H1 (cell line): ENCODE measurements around the gene EFHC1. TPM values are rescaled to one million over a fixed set of nuclear protein-coding genes. Genes with fewer than 3 reads are reported as not detected.

Experiments used
- BACH1 ChIP-seq: IDR thresholded peaks from 2 replicates; pipeline ENCODE4 v1.6.1; 2012; ENCODE audit warnings: low read length, improper control_type of control experiment
- BRCA1 ChIP-seq: IDR thresholded peaks from 2 replicates; pipeline ENCODE4 v1.6.1; 2012; ENCODE audit warnings: low read depth, low read length, improper control_type of control experiment
- CEBPB ChIP-seq: IDR thresholded peaks from 2 replicates; pipeline ENCODE4 v1.6.1; 2012; ENCODE audit warnings: low read depth, low read length
- JUND ChIP-seq: IDR thresholded peaks from 2 replicates; pipeline ENCODE4 v1.6.1; 2011; ENCODE audit warnings: mild to moderate bottlenecking, improper control_type of control experiment, low read length
- POU5F1 ChIP-seq: IDR thresholded peaks from 2 replicates; pipeline ENCODE4 v1.6.1; 2011; ENCODE audit warnings: low read depth, mild to moderate bottlenecking, low read length, moderate library complexity
- RAD21 ChIP-seq, 2 experiments: IDR thresholded peaks in 1 of 2; conservative IDR thresholded peaks in 1 of 2; 2 replicates each; pipeline ENCODE4 v1.6.1; 2011; ENCODE audit warnings: low read depth in 2 of 2, low read length in 2 of 2, improper control_type of control experiment in 1 of 2, inconsistent platforms in 1 of 2, mild to moderate bottlenecking in 1 of 2, moderate library complexity in 1 of 2
- RXRA ChIP-seq: IDR thresholded peaks from 2 replicates; pipeline ENCODE4 v1.6.1; 2011; ENCODE audit warnings: low read depth, mild to moderate bottlenecking, low read length, moderate library complexity; ENCODE audit not compliant: insufficient read depth
- polyA plus RNA-seq, 7 experiments: library from polyadenylated mRNA; depleted of rRNA in 3 of 7; stranded (reverse) in 5 of 7; unstranded in 2 of 7; fragments of >200 nt in 5 of 7; fragments of 200-250 nt in 2 of 7; gene quantifications; 1 replicate in 5 of 7; 2 replicates in 1 of 7; 4 replicates in 1 of 7; pipeline versions ENCODE4 v1.2.1 to v1.2.3, GENCODE V29; 2011 to 2013; ENCODE audit warnings: missing spikeins in 2 of 7, mixed read lengths in 2 of 7
- total RNA-seq: library from RNA; stranded (reverse); fragmentation: NEBNext Ultra II Directional; extraction: Animal tissue kit (Norgen Biotek cat#: 25700); gene quantifications from 2 replicates; pipeline ENCODE4 v1.2.1, GENCODE V29; 2021
- TF ChIP-seq, protein P1 (sequence below): fragments of 300-600 bp; sonication (generic); IDR thresholded peaks from 2 replicates; pipeline ENCODE4 v1.7.1; 2012; ENCODE audit warnings: low read length, moderate library complexity, mild to moderate bottlenecking, inconsistent platforms; ENCODE audit not compliant: insufficient replicate concordance
- TF ChIP-seq, protein P2 (sequence below): IDR thresholded peaks from 2 replicates; pipeline ENCODE4 v1.6.1; 2011; ENCODE audit warnings: low read depth, mild to moderate bottlenecking, low read length; ENCODE audit not compliant: insufficient read depth
- TF ChIP-seq, protein P3 (sequence below): IDR thresholded peaks from 2 replicates; pipeline ENCODE4 v1.6.1; 2012; ENCODE audit warnings: low read length, inconsistent platforms

The EFHC1 gene
- total and polyA plus RNA-seq, 2 of the 8 experiments (the other 6 are each of a cell fraction or from before 2014, with no cell fraction given), result 10.5 to 16.4 TPM

DNA sequence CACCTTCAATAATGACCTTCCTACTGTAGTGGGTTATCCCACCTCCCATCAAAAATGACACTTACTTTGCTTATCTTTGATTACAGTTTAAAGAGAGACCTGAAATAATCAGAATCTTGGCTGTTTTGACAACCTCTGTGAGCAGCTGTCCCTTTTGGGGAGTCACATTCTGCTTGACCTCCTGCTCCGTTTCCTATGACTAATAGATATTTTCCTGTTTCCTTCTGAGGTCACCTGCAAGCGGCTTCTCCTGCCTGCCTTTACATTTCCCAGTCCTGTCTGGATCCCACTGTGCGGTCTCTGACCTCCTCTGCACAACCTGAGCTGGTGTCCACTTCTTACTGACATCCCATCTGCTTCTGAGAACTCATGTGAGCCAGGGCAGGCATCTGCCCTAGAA is 102.5 kb downstream of the EFHC1 start (continued):
- TF ChIP-seq, protein P1, sequence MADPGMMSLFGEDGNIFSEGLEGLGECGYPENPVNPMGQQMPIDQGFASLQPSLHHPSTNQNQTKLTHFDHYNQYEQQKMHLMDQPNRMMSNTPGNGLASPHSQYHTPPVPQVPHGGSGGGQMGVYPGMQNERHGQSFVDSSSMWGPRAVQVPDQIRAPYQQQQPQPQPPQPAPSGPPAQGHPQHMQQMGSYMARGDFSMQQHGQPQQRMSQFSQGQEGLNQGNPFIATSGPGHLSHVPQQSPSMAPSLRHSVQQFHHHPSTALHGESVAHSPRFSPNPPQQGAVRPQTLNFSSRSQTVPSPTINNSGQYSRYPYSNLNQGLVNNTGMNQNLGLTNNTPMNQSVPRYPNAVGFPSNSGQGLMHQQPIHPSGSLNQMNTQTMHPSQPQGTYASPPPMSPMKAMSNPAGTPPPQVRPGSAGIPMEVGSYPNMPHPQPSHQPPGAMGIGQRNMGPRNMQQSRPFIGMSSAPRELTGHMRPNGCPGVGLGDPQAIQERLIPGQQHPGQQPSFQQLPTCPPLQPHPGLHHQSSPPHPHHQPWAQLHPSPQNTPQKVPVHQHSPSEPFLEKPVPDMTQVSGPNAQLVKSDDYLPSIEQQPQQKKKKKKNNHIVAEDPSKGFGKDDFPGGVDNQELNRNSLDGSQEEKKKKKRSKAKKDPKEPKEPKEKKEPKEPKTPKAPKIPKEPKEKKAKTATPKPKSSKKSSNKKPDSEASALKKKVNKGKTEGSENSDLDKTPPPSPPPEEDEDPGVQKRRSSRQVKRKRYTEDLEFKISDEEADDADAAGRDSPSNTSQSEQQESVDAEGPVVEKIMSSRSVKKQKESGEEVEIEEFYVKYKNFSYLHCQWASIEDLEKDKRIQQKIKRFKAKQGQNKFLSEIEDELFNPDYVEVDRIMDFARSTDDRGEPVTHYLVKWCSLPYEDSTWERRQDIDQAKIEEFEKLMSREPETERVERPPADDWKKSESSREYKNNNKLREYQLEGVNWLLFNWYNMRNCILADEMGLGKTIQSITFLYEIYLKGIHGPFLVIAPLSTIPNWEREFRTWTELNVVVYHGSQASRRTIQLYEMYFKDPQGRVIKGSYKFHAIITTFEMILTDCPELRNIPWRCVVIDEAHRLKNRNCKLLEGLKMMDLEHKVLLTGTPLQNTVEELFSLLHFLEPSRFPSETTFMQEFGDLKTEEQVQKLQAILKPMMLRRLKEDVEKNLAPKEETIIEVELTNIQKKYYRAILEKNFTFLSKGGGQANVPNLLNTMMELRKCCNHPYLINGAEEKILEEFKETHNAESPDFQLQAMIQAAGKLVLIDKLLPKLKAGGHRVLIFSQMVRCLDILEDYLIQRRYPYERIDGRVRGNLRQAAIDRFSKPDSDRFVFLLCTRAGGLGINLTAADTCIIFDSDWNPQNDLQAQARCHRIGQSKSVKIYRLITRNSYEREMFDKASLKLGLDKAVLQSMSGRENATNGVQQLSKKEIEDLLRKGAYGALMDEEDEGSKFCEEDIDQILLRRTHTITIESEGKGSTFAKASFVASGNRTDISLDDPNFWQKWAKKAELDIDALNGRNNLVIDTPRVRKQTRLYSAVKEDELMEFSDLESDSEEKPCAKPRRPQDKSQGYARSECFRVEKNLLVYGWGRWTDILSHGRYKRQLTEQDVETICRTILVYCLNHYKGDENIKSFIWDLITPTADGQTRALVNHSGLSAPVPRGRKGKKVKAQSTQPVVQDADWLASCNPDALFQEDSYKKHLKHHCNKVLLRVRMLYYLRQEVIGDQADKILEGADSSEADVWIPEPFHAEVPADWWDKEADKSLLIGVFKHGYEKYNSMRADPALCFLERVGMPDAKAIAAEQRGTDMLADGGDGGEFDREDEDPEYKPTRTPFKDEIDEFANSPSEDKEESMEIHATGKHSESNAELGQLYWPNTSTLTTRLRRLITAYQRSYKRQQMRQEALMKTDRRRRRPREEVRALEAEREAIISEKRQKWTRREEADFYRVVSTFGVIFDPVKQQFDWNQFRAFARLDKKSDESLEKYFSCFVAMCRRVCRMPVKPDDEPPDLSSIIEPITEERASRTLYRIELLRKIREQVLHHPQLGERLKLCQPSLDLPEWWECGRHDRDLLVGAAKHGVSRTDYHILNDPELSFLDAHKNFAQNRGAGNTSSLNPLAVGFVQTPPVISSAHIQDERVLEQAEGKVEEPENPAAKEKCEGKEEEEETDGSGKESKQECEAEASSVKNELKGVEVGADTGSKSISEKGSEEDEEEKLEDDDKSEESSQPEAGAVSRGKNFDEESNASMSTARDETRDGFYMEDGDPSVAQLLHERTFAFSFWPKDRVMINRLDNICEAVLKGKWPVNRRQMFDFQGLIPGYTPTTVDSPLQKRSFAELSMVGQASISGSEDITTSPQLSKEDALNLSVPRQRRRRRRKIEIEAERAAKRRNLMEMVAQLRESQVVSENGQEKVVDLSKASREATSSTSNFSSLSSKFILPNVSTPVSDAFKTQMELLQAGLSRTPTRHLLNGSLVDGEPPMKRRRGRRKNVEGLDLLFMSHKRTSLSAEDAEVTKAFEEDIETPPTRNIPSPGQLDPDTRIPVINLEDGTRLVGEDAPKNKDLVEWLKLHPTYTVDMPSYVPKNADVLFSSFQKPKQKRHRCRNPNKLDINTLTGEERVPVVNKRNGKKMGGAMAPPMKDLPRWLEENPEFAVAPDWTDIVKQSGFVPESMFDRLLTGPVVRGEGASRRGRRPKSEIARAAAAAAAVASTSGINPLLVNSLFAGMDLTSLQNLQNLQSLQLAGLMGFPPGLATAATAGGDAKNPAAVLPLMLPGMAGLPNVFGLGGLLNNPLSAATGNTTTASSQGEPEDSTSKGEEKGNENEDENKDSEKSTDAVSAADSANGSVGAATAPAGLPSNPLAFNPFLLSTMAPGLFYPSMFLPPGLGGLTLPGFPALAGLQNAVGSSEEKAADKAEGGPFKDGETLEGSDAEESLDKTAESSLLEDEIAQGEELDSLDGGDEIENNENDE, result no peak
- TF ChIP-seq CEBPB, result no peak
- TF ChIP-seq JUND, result no peak
- no peak for TF ChIP-seq RAD21 (IDR thresholded peaks at IDR 0.05 in 1 of 2, conservative IDR thresholded peaks at IDR 0.05 in 1 of 2; ENCODE audit: low read depth in 2 of 2, low read length in 2 of 2)
- TF ChIP-seq, protein P2, sequence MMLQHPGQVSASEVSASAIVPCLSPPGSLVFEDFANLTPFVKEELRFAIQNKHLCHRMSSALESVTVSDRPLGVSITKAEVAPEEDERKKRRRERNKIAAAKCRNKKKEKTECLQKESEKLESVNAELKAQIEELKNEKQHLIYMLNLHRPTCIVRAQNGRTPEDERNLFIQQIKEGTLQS, result no peak
- TF ChIP-seq, protein P3, sequence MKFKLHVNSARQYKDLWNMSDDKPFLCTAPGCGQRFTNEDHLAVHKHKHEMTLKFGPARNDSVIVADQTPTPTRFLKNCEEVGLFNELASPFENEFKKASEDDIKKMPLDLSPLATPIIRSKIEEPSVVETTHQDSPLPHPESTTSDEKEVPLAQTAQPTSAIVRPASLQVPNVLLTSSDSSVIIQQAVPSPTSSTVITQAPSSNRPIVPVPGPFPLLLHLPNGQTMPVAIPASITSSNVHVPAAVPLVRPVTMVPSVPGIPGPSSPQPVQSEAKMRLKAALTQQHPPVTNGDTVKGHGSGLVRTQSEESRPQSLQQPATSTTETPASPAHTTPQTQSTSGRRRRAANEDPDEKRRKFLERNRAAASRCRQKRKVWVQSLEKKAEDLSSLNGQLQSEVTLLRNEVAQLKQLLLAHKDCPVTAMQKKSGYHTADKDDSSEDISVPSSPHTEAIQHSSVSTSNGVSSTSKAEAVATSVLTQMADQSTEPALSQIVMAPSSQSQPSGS, result no peak
- no peak for TF ChIP-seq RXRA
- no peak for TF ChIP-seq POU5F1
- TF ChIP-seq BRCA1, result no peak
- no peak for TF ChIP-seq BACH1
